HFFc6 (cell line): ENCODE data around the gene CCDC148. TPM values are rescaled to one million over a fixed set of nuclear protein-coding genes. Genes with fewer than 3 reads are reported as not detected.

Experiments used
- DNase-seq: peaks from one replicate; pipeline ENCODE4 v3.0.0-alpha.2; 2018
- H3K27ac Mint-ChIP-seq: 2 replicates; pipeline ENCODE4 v1.8.0; 2020; ENCODE audit warnings: mild to moderate bottlenecking, mixed read lengths
- H3K27me3 Mint-ChIP-seq: 2 replicates; pipeline ENCODE4 v1.8.0; 2021; ENCODE audit warnings: mild to moderate bottlenecking, moderate library complexity, mixed read lengths; ENCODE audit not compliant: insufficient read depth
- H3K36me3 Mint-ChIP-seq: 2 replicates; pipeline ENCODE4 v1.8.0; 2021; ENCODE audit warnings: low read depth, mixed read lengths
- H3K4me1 Mint-ChIP-seq: 2 replicates; pipeline ENCODE4 v1.8.0; 2020; ENCODE audit warnings: low read depth, mixed read lengths
- H3K4me3 Mint-ChIP-seq: 2 replicates; pipeline ENCODE4 v1.8.0; 2020; ENCODE audit warnings: mild to moderate bottlenecking, moderate library complexity, mixed read lengths
- H3K9me3 Mint-ChIP-seq: 2 replicates; pipeline ENCODE4 v1.8.0; 2020; ENCODE audit warnings: mild to moderate bottlenecking, mixed read lengths
- total RNA-seq, 6 experiments: library from RNA; stranded (reverse); fragmentation: NEBNext Ultra II Directional; extraction: Animal tissue kit (Norgen Biotek cat#: 25700); gene quantifications; 2 replicates in 1 of 6; 3 replicates in 5 of 6; pipeline ENCODE4 v1.2.3, GENCODE V29; 2021
- TF ChIP-seq, protein P1 (sequence below): fragments of 200-600 bp; sonication (generic); IDR thresholded peaks from 2 replicates; pipeline ENCODE4 v1.5.0; 2021; ENCODE audit warnings: antibody characterized with exemption, mild to moderate bottlenecking

The CCDC148 gene
- total RNA-seq, 6 experiments from 2014 or later, result 0.66 to 1.3 (median 0.84) TPM

DNA sequence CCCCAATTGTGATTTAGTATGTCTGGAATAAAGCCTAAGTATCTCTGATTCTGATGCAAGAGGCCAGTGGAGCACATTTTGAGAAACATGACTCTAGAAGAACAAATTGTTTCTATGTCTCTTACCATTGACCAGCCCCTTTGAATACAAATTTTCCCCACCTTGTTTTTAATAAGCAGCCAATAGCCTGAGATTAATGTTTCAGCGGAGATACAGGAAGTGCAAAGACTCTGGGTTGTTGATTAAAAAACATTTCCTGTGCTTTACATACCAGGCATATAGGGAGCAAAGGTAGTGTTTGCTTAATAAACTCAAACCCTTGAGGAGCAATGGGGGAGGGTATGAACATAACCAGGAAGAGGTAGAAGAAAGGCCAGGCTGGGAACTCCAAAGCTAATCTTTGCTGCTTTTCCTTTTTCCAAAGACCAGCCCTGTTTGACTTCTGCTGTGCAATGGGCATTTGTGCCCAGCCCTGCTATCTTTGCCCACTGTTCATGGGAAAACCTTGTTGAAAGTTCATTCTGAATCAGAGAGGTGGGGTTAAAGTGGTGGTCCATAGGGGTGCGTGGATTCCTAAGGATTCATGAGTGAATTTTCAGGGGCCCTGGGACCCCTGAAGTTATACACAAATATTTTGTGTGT, 325.6 kb downstream of the CCDC148 start:
- Mint-ChIP-seq H3K9me3 (no peaks in the 10 kb centered on the region), H3K4me1 (no peaks in the 10 kb centered on the region), H3K4me3 (no peak overlapping the region), H3K36me3 (no peaks in the 10 kb centered on the region), H3K27ac (no peak overlapping the region), H3K27me3 (peaks cover 5% of the 10 kb centered on the region)
- no peak for DNase-seq
- TF ChIP-seq, protein P1, sequence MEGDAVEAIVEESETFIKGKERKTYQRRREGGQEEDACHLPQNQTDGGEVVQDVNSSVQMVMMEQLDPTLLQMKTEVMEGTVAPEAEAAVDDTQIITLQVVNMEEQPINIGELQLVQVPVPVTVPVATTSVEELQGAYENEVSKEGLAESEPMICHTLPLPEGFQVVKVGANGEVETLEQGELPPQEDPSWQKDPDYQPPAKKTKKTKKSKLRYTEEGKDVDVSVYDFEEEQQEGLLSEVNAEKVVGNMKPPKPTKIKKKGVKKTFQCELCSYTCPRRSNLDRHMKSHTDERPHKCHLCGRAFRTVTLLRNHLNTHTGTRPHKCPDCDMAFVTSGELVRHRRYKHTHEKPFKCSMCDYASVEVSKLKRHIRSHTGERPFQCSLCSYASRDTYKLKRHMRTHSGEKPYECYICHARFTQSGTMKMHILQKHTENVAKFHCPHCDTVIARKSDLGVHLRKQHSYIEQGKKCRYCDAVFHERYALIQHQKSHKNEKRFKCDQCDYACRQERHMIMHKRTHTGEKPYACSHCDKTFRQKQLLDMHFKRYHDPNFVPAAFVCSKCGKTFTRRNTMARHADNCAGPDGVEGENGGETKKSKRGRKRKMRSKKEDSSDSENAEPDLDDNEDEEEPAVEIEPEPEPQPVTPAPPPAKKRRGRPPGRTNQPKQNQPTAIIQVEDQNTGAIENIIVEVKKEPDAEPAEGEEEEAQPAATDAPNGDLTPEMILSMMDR, result no peak

DNA sequence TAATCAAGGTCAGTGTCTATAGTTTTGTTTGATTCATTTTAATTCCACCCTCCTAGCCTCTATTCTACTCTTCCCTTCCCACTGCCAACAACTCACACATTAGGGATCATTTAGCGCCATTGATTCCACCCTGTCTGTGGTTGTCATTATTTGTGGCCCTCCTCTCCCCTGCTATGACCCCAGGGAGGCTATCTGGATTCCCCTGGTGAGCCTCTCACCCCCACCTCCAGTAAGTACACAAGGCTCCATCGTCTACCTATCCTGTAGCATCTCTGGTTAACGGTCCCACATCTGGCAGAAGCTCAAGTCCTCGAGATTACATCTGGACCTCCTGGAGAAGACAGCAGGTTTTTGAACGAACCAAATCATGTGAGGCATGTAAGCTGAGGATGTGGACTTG, 327.5 kb downstream of the CCDC148 start:
- Mint-ChIP-seq H3K27ac (no peak overlapping the region), H3K36me3 (no peaks in the 10 kb centered on the region), H3K4me3 (no peak overlapping the region), H3K27me3 (peaks cover 7% of the 10 kb centered on the region), H3K4me1 (no peaks in the 10 kb centered on the region), H3K9me3 (no peaks in the 10 kb centered on the region)
- TF ChIP-seq, protein P1, result no peak
- no peak for DNase-seq

DNA sequence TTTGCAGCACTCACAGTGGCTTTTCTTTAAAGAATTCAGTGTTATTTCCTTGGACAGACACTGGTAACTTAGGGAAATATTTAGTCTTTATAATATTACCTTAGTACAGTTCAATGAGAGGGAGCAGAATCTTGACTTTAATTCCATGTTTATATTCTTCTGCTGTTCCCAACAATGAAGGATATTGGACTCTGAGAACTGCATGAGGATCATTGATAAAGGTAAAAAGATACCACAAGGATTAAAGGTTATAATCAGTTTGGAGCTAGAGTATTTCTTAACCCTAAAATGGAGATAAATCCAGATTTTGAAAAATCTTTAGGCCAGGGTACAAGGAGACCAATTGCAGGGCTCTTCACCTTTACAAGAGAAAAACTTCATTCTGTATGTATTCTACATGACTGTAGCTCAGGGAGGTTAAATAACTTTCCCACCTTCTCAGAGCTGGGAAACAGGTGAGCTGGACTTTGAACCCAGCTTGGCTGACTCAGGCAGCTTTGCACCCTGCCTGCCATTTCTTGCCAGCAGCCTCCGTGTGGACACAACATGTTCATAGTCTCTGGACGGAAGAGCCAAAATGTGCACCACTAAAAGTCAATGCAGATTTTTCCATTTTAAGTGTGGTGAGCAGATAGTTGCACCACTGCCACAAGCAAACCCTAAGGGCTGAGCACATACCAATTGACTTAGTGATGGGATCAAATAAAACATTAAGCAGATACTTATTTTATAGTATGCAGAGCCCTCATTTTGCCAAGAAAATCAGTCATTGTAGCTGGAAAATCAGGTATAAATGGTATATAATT, 328.2 kb downstream of the CCDC148 start:
- H3K4me1 Mint-ChIP-seq, result no peaks in the 10 kb centered on the region
- H3K27me3 Mint-ChIP-seq, result peaks cover 9% of the 10 kb centered on the region
- DNase-seq, result no peak
- H3K9me3 Mint-ChIP-seq, result no peaks in the 10 kb centered on the region
- TF ChIP-seq, protein P1, result no peak
- no peak overlapping the region for H3K27ac Mint-ChIP-seq
- no peaks in the 10 kb centered on the region for H3K36me3 Mint-ChIP-seq
- no peak overlapping the region for H3K4me3 Mint-ChIP-seq

DNA sequence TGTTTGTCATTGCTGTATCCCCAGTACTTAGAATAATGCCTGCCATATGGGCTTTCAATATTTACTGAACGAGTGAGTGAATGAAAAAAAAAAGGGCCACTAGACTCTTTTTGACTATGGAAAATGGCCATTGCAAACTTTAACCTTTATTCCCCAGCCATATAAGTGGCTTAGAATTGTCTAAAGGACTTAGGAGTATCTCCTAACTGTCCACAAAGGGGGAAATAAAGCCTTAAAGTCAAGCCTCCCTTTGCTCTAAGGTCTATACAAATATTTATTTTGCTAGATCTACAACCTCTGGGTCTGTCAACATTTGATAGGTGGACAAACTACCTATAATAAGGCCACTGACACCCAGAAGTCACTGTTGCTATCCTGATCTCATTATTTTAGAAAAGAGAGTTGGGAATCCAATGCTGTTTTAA, 329.2 kb downstream of the CCDC148 start:
- no peak overlapping the region for H3K27ac Mint-ChIP-seq
- no peaks in the 10 kb centered on the region for H3K9me3 Mint-ChIP-seq
- no peaks in the 10 kb centered on the region for H3K36me3 Mint-ChIP-seq
- peaks cover 9% of the 10 kb centered on the region for H3K27me3 Mint-ChIP-seq
- H3K4me1 Mint-ChIP-seq, result no peaks in the 10 kb centered on the region
- H3K4me3 Mint-ChIP-seq, result no peak overlapping the region
- TF ChIP-seq, protein P1, result no peak
- DNase-seq, result no peak

DNA sequence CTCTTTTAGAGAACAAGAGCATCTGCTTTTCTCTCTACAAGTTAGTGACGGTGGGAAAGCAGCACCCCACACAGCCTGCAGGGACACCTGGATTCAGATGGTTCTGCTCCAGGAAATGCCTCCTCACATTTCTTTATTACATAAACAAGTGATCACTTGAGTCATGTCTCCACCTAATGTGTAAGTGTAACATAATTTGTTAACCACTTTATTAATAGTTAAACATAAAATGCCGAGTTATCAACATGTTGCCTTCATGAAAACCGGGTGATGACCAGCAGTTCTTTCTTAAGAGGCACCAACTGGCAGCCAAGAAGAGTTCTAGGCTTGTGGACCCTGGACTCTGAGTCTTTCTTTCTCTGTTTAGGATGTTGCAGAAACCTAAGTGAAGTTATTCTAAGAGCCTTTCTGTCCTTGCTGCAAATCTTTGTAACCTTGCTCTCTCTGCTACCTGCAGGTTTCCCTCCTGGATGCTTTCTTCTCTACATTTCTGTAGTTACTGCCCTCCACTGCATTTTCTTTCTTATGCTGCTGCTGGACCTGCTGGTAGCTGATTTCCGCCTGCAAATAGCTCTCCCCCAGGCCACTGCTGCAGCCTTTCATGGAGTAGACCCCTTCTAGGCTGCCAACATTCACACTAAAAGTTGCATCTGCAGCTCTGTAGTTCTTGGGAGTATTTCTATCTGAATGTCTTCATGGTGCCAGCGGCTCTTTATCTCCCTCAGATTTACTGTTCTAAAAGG, 330.6 kb downstream of the CCDC148 start:
- Mint-ChIP-seq H3K27ac (no peak overlapping the region), H3K4me3 (no peak overlapping the region), H3K4me1 (no peaks in the 10 kb centered on the region), H3K36me3 (no peaks in the 10 kb centered on the region), H3K27me3 (peaks cover 9% of the 10 kb centered on the region), H3K9me3 (no peaks in the 10 kb centered on the region)
- no peak for DNase-seq
- TF ChIP-seq, protein P1, result no peak
